HepG2 (cell line): ENCODE results near the gene MADCAM1. TPM values are rescaled to one million over a fixed set of nuclear protein-coding genes. Genes with fewer than 3 reads are reported as not detected.

Experiments used
- DDIT3 ChIP-seq: sonication (generic); formaldehyde crosslinking; IDR thresholded peaks from 2 replicates; pipeline ENCODE4 v1.4.0; 2020; ENCODE audit warnings: mild to moderate bottlenecking, missing genetic modification reagents
- DMAP1 ChIP-seq: IDR thresholded peaks from 2 replicates; pipeline ENCODE4 v1.6.1; 2016
- IRF1 ChIP-seq: sonication (generic); formaldehyde crosslinking; IDR thresholded peaks from 2 replicates; pipeline ENCODE4 v1.4.0; 2020; ENCODE audit warnings: low read depth, mild to moderate bottlenecking, missing genetic modification reagents
- IRF2 ChIP-seq: IDR thresholded peaks from 2 replicates; pipeline ENCODE4 v1.6.1; 2018; ENCODE audit warnings: missing genetic modification reagents, missing compliant biosample characterization
- JUN ChIP-seq: sonication (generic); formaldehyde crosslinking; IDR thresholded peaks from 2 replicates; pipeline ENCODE4 v1.4.0; 2020; ENCODE audit warnings: mild to moderate bottlenecking, missing genetic modification reagents
- LRRFIP1 ChIP-seq: sonication (generic); formaldehyde crosslinking; conservative IDR thresholded peaks from 2 replicates; pipeline ENCODE4 v1.4.0; 2020; ENCODE audit warnings: missing genetic modification reagents
- MAZ ChIP-seq, 2 experiments: sonication (generic) in 1 of 2; formaldehyde crosslinking in 1 of 2; IDR thresholded peaks; 2 replicates each; pipeline versions ENCODE4 v1.5.0 to v1.6.1; 2012 to 2020; ENCODE audit warnings: low read depth in 2 of 2, mild to moderate bottlenecking in 2 of 2, borderline replicate concordance in 1 of 2, improper control_type of control experiment in 1 of 2, low read length in 1 of 2, missing genetic modification reagents in 1 of 2, moderate library complexity in 1 of 2
- NFYB ChIP-seq: sonication (generic); formaldehyde crosslinking; IDR thresholded peaks from 2 replicates; pipeline ENCODE4 v1.4.0; 2020; ENCODE audit warnings: missing genetic modification reagents
- NR2F6 ChIP-seq, 2 experiments: IDR thresholded peaks; 2 replicates each; pipeline ENCODE4 v1.6.1; 2016; ENCODE audit warnings: antibody characterized with exemption in 1 of 2, mild to moderate bottlenecking in 1 of 2
- NRL ChIP-seq: sonication (generic); formaldehyde crosslinking; IDR thresholded peaks from 2 replicates; pipeline ENCODE4 v1.5.0; 2020; ENCODE audit warnings: missing genetic modification reagents, mild to moderate bottlenecking, moderate library complexity, borderline replicate concordance
- SIX4 ChIP-seq: sonication (generic); formaldehyde crosslinking; IDR thresholded peaks from 2 replicates; pipeline ENCODE4 v1.4.0; 2020; ENCODE audit warnings: missing genetic modification reagents
- TOE1 ChIP-seq: sonication (generic); formaldehyde crosslinking; IDR thresholded peaks from 2 replicates; pipeline ENCODE4 v1.4.0; 2020; ENCODE audit warnings: mild to moderate bottlenecking, missing genetic modification reagents
- ZBTB7B ChIP-seq: sonication (generic); formaldehyde crosslinking; IDR thresholded peaks from 2 replicates; pipeline ENCODE4 v1.4.0; 2020; ENCODE audit warnings: missing genetic modification reagents
- ZFP62 ChIP-seq: sonication (generic); formaldehyde crosslinking; IDR thresholded peaks from 2 replicates; pipeline ENCODE4 v1.4.0; 2020; ENCODE audit warnings: missing genetic modification reagents
- ZFYVE20 ChIP-seq: sonication (generic); formaldehyde crosslinking; IDR thresholded peaks from 2 replicates; pipeline ENCODE4 v1.8.0; 2023; ENCODE audit warnings: low read depth, mild to moderate bottlenecking, moderate library complexity, missing genetic modification reagents, borderline replicate concordance
- ZMYM3 ChIP-seq: sonication (generic); formaldehyde crosslinking; IDR thresholded peaks from 2 replicates; pipeline ENCODE4 v1.5.1; 2020; ENCODE audit warnings: mild to moderate bottlenecking, missing genetic modification reagents
- ZNF282 ChIP-seq: fragments of 450-650 bp; IDR thresholded peaks from 2 replicates; pipeline ENCODE4 v1.6.1; 2018; ENCODE audit not compliant: partially characterized antibody
- ZNF704 ChIP-seq: sonication (generic); formaldehyde crosslinking; IDR thresholded peaks from 2 replicates; pipeline ENCODE4 v1.8.1; 2023; ENCODE audit warnings: mild to moderate bottlenecking, inconsistent platforms, moderate library complexity, missing genetic modification reagents, borderline replicate concordance
- ZNF709 ChIP-seq: sonication (generic); formaldehyde crosslinking; IDR thresholded peaks from 2 replicates; pipeline ENCODE4 v1.5.0; 2020; ENCODE audit warnings: mild to moderate bottlenecking, missing genetic modification reagents
- ZNF75D ChIP-seq: sonication (generic); formaldehyde crosslinking; IDR thresholded peaks from 2 replicates; pipeline ENCODE4 v1.8.1; 2023; ENCODE audit warnings: missing genetic modification reagents, mild to moderate bottlenecking, borderline replicate concordance
- polyA plus RNA-seq, 8 experiments: library from polyadenylated mRNA; depleted of rRNA in 3 of 8; stranded (reverse) in 7 of 8; unstranded in 1 of 8; fragments of >200 nt; fragmentation: Illumina TruSeq in 4 of 8; extraction: Trizol in 4 of 8; gene quantifications; 2 replicates each; pipeline versions ENCODE4 v1.2.1 to v1.2.3, GENCODE V29; 2011 to 2016; ENCODE audit warnings: low read depth in 4 of 8, missing spikeins in 1 of 8, mixed read lengths in 1 of 8; ENCODE audit not compliant: insufficient read depth in 1 of 8
- total RNA-seq, 5 experiments: library from RNA; depleted of rRNA; stranded (reverse); fragments of >200 nt; fragmentation: Illumina TruSeq; extraction: Trizol; gene quantifications; 2 replicates each; pipeline ENCODE4 v1.2.3, GENCODE V29; 2016; ENCODE audit warnings: low read depth in 1 of 5

Gene MADCAM1
- total and polyA plus RNA-seq, 2 of the 13 experiments (the other 11 are each of a cell fraction or from before 2014, with no cell fraction given), result 0.29 to 0.33 TPM

GRCh38 chr19:488505-489417 is 7.5 kb upstream of the MADCAM1 start (continued):
- peak; percentile 21; the same call in 1 of the 2 replicates for TF ChIP-seq DMAP1 (CRISPR knock-in tag)
- peak; percentile 86 for TF ChIP-seq MAZ (IDR thresholded peaks at IDR 0.05; ENCODE audit: borderline replicate concordance, low read depth, low read length)
- TF ChIP-seq MAZ (CRISPR knock-in tag; IDR thresholded peaks at IDR 0.05; ENCODE audit: low read depth), result peak; percentile 89
- TF ChIP-seq ZFP62, result peak; percentile 94; the same call in 1 of the 2 replicates
- no peak for TF ChIP-seq ZNF282
- no peak for TF ChIP-seq ZMYM3 (CRISPR knock-in tag)
- no peak; the same call in 1 of the 2 replicates for TF ChIP-seq NR2F6 (IDR thresholded peaks at IDR 0.05)
- peak; percentile 72 for TF ChIP-seq NR2F6 (CRISPR knock-in tag; IDR thresholded peaks at IDR 0.05)
- 0 out of 2 replicates have a peak, but pooled peaks have one; percentile 34 for TF ChIP-seq ZNF709
- peak; percentile 36 for TF ChIP-seq JUN
- no peak; the same call in 1 of the 2 replicates for TF ChIP-seq ZNF704 (CRISPR knock-in tag)
- TF ChIP-seq NRL (CRISPR knock-in tag), result no peak
- no peak; the same call in 1 of the 2 replicates for TF ChIP-seq NFYB
- no peak for TF ChIP-seq SIX4 (CRISPR knock-in tag)
- no peak for TF ChIP-seq DDIT3 (CRISPR knock-in tag)
- 0 out of 2 replicates have a peak, but pooled peaks have one; percentile 13 for TF ChIP-seq TOE1 (CRISPR knock-in tag)
- no peak for TF ChIP-seq IRF1 (CRISPR knock-in tag)
- no peak for TF ChIP-seq ZNF75D
- peak; percentile 92; the same call in 1 of the 2 replicates for TF ChIP-seq IRF2 (CRISPR knock-in tag)
- TF ChIP-seq ZBTB7B (CRISPR knock-in tag), result peak; percentile 82; the same call in 1 of the 2 replicates
- no peak for TF ChIP-seq LRRFIP1 (CRISPR knock-in tag)
- TF ChIP-seq ZFYVE20, result no peak
